Lower leg skin (tissue), 3 donors: ENCODE results near the gene SP4.

Experiments used
- POLR2A ChIP-seq, 2 donors: fragments of 450-650 bp; IDR thresholded peaks; one replicate each; pipeline ENCODE4 v1.6.1; 2016 to 2017; ENCODE audit warnings: antibody characterized with exemption in 2 of 2, mild to moderate bottlenecking in 1 of 2, moderate library complexity in 1 of 2
- TF ChIP-seq, protein P1 (sequence below), 3 donors: fragments of 450-650 bp; IDR thresholded peaks; one replicate each; pipeline ENCODE4 v1.5.1; 2016; ENCODE audit warnings: antibody characterized with exemption in 3 of 3, mild to moderate bottlenecking in 3 of 3, moderate library complexity in 2 of 3

- TF ChIP-seq, protein P1, sequence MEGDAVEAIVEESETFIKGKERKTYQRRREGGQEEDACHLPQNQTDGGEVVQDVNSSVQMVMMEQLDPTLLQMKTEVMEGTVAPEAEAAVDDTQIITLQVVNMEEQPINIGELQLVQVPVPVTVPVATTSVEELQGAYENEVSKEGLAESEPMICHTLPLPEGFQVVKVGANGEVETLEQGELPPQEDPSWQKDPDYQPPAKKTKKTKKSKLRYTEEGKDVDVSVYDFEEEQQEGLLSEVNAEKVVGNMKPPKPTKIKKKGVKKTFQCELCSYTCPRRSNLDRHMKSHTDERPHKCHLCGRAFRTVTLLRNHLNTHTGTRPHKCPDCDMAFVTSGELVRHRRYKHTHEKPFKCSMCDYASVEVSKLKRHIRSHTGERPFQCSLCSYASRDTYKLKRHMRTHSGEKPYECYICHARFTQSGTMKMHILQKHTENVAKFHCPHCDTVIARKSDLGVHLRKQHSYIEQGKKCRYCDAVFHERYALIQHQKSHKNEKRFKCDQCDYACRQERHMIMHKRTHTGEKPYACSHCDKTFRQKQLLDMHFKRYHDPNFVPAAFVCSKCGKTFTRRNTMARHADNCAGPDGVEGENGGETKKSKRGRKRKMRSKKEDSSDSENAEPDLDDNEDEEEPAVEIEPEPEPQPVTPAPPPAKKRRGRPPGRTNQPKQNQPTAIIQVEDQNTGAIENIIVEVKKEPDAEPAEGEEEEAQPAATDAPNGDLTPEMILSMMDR (IDR thresholded peaks at IDR 0.05): no peak
- no peak for TF ChIP-seq POLR2A (IDR thresholded peaks at IDR 0.05)
These were observed 116.4 kb downstream of the SP4 start for GRCh38 chr7:21544303-21544656.
